ENCODE measurements around the gene DEFB125.

Gene DEFB125

GRCh38 chr20:87401-87800 lies at the start of gene DEFB125:
DEFB125 (plus strand) TSS chr20:87672; CDS start chr20:87710, 38 bp downstream.
- H3K27me3 ChIP-seq (ENCODE audit: insufficient read depth, low read depth, severe bottlenecking) = peaks cover 25% of the 10 kb centered on the region
- no peaks in the 10 kb centered on the region for H3K36me3 ChIP-seq
- DNase-seq = no peak
- peaks cover 3% of the 10 kb centered on the region for H3K9me3 ChIP-seq (ENCODE audit: severe bottlenecking)
- no peak within 1 kb of the TSS for H3K27ac ChIP-seq
- H3K4me3 ChIP-seq (ENCODE audit: low read depth, low read length) = no peak within 1 kb of the TSS
- TF ChIP-seq CTCF (IDR thresholded peaks at IDR 0.05; ENCODE audit: low read depth, low read length) = no peak

GRCh38 chr20:60035-60918 lies 27.2 kb upstream of the DEFB125 start:
- no peak overlapping the region for H3K27ac ChIP-seq
- H3K4me3 ChIP-seq (ENCODE audit: low read depth, low read length) = no peak overlapping the region
- H3K27me3 ChIP-seq (ENCODE audit: insufficient read depth, low read depth, severe bottlenecking) = no peaks in the 10 kb centered on the region
- DNase-seq = no peak
- no peaks in the 10 kb centered on the region for H3K36me3 ChIP-seq
- H3K9me3 ChIP-seq (ENCODE audit: severe bottlenecking) = no peaks in the 10 kb centered on the region
- no peak for TF ChIP-seq CTCF (IDR thresholded peaks at IDR 0.05; ENCODE audit: low read depth, low read length)

- no peak overlapping the region for H3K27ac ChIP-seq
- no peak overlapping the region for H3K4me3 ChIP-seq (ENCODE audit: low read depth, low read length)
- H3K9me3 ChIP-seq (ENCODE audit: severe bottlenecking) = no peaks in the 10 kb centered on the region
- TF ChIP-seq CTCF (IDR thresholded peaks at IDR 0.05; ENCODE audit: low read depth, low read length) = no peak
- H3K36me3 ChIP-seq = no peaks in the 10 kb centered on the region
- no peak for DNase-seq
- H3K27me3 ChIP-seq (ENCODE audit: insufficient read depth, low read depth, severe bottlenecking) = no peaks in the 10 kb centered on the region
These were observed 26.2 kb upstream of the DEFB125 start for GRCh38 chr20:61230-61629.

- Histone ChIP-seq H3K36me3 (no peaks in the 10 kb centered on the region), H3K27me3 (ENCODE audit: insufficient read depth, low read depth, severe bottlenecking) (no peaks in the 10 kb centered on the region), H3K27ac (no peak overlapping the region), H3K9me3 (ENCODE audit: severe bottlenecking) (no peaks in the 10 kb centered on the region), H3K4me3 (ENCODE audit: low read depth, low read length) (no peak overlapping the region)
- no peak for DNase-seq
- no peak for TF ChIP-seq CTCF (IDR thresholded peaks at IDR 0.05; ENCODE audit: low read depth, low read length)
These were observed 25.7 kb upstream of the DEFB125 start for GRCh38 chr20:61757-62156.

GRCh38 chr20:62487-62886 lies 25.0 kb upstream of the DEFB125 start:
- no peak overlapping the region for H3K4me3 ChIP-seq (ENCODE audit: low read depth, low read length)
- no peaks in the 10 kb centered on the region for H3K27me3 ChIP-seq (ENCODE audit: insufficient read depth, low read depth, severe bottlenecking)
- H3K9me3 ChIP-seq (ENCODE audit: severe bottlenecking) = no peaks in the 10 kb centered on the region
- no peak for TF ChIP-seq CTCF (IDR thresholded peaks at IDR 0.05; ENCODE audit: low read depth, low read length)
- H3K27ac ChIP-seq = no peak overlapping the region
- H3K36me3 ChIP-seq = no peaks in the 10 kb centered on the region
- DNase-seq = no peak
